ENCODE results near the gene THNSL1.

DNA sequence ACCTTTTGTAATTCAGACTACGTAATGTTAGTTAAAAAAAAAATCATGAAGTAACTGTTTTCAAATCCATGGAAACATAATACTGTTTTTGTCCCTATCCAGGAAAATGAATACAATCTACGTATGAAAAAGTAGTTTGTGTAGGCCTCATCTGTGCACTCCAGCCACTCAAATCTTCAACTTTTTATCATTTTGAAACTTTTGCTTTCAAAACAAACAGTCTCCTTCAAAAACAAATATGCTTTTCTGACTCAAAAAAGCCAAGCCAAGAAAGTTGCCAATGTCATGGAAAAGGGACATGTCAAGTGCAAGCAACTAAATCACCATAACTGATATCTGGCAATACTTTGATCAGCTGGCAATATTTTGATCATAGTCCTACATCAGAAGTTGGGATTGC, 13.1 kb downstream of the THNSL1 start:
- TF ChIP-seq FOXJ3 (CRISPR knock-in tag; IDR thresholded peaks at IDR 0.05) (no peak), FOXM1 (IDR thresholded peaks at IDR 0.05; ENCODE audit: low read depth) (no peak), CTCF (IDR thresholded peaks at IDR 0.05) (no peak), NFIC (IDR thresholded peaks at IDR 0.05; ENCODE audit: borderline replicate concordance) (no peak), TAF1 (IDR thresholded peaks at IDR 0.05; ENCODE audit: borderline replicate concordance, low read depth, low read length) (no peak), YY1 (IDR thresholded peaks at IDR 0.05; ENCODE audit: low read depth) (no peak), NRF1 (IDR thresholded peaks at IDR 0.05; ENCODE audit: low read depth, low read length) (no peak), POLR2AphosphoS5 (IDR thresholded peaks at IDR 0.05; ENCODE audit: low read depth, low read length) (no peak)
- TF ChIP-seq, protein P1, sequence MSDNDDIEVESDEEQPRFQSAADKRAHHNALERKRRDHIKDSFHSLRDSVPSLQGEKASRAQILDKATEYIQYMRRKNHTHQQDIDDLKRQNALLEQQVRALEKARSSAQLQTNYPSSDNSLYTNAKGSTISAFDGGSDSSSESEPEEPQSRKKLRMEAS (IDR thresholded peaks at IDR 0.05; ENCODE audit: low read depth), result no peak
- TF ChIP-seq, protein P2, sequence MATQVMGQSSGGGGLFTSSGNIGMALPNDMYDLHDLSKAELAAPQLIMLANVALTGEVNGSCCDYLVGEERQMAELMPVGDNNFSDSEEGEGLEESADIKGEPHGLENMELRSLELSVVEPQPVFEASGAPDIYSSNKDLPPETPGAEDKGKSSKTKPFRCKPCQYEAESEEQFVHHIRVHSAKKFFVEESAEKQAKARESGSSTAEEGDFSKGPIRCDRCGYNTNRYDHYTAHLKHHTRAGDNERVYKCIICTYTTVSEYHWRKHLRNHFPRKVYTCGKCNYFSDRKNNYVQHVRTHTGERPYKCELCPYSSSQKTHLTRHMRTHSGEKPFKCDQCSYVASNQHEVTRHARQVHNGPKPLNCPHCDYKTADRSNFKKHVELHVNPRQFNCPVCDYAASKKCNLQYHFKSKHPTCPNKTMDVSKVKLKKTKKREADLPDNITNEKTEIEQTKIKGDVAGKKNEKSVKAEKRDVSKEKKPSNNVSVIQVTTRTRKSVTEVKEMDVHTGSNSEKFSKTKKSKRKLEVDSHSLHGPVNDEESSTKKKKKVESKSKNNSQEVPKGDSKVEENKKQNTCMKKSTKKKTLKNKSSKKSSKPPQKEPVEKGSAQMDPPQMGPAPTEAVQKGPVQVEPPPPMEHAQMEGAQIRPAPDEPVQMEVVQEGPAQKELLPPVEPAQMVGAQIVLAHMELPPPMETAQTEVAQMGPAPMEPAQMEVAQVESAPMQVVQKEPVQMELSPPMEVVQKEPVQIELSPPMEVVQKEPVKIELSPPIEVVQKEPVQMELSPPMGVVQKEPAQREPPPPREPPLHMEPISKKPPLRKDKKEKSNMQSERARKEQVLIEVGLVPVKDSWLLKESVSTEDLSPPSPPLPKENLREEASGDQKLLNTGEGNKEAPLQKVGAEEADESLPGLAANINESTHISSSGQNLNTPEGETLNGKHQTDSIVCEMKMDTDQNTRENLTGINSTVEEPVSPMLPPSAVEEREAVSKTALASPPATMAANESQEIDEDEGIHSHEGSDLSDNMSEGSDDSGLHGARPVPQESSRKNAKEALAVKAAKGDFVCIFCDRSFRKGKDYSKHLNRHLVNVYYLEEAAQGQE (IDR thresholded peaks at IDR 0.05; ENCODE audit: low read depth, low read length), result no peak

Data from SK-N-SH (cell line).